ENCODE measurements around the gene HDAC9. TPM values are rescaled to one million over a fixed set of nuclear protein-coding genes. Genes with fewer than 3 reads are reported as not detected.

HDAC9 gene
- total RNA-seq, 2 donors from 2014 or later: 4.9 to 12.9 TPM

DNA sequence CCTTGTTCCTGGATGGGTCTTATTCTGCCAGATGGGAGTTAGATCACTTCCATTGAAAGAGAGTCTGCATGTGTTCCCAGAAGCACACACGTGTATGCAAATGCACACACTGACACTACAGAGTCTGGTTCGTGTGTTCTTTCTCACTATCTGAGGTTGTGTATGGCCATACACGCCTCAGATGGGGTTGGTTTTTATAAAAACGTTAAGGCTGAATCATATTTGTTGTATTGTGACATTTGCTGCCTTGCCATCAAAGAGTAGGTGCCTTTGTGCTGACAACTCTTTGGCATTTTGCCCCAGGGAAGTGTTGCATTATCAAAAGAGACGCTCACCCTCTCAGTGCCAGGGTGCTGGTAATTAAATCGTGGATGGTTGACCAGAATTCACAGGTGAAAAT is 37.7 kb upstream of the HDAC9 start:
- Histone ChIP-seq H3K4me3 (no peak overlapping the region), H3K27me3 (no peaks in the 10 kb centered on the region), H3K27ac (no peak overlapping the region), H3K9me3 (no peaks in the 10 kb centered on the region), H3K36me3 (replicated peaks in 1 of 2; ENCODE audit: insufficient read depth in 1 of 2, low read depth in 2 of 2) (no peaks in the 10 kb centered on the region), H3K4me1 (no peaks in the 10 kb centered on the region)
- ATAC-seq (no peak), DNase-seq (no peak)
- WGBS, 2 donors: 41 to 48% methylated on average over 6 of the region's 6 CpGs
- intact Hi-C loops (cut with DNase I): no loop called here
- TF ChIP-seq POLR2A (IDR thresholded peaks at IDR 0.05): no peak
- TF ChIP-seq, protein P1, sequence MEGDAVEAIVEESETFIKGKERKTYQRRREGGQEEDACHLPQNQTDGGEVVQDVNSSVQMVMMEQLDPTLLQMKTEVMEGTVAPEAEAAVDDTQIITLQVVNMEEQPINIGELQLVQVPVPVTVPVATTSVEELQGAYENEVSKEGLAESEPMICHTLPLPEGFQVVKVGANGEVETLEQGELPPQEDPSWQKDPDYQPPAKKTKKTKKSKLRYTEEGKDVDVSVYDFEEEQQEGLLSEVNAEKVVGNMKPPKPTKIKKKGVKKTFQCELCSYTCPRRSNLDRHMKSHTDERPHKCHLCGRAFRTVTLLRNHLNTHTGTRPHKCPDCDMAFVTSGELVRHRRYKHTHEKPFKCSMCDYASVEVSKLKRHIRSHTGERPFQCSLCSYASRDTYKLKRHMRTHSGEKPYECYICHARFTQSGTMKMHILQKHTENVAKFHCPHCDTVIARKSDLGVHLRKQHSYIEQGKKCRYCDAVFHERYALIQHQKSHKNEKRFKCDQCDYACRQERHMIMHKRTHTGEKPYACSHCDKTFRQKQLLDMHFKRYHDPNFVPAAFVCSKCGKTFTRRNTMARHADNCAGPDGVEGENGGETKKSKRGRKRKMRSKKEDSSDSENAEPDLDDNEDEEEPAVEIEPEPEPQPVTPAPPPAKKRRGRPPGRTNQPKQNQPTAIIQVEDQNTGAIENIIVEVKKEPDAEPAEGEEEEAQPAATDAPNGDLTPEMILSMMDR (IDR thresholded peaks at IDR 0.05): no peak

DNA sequence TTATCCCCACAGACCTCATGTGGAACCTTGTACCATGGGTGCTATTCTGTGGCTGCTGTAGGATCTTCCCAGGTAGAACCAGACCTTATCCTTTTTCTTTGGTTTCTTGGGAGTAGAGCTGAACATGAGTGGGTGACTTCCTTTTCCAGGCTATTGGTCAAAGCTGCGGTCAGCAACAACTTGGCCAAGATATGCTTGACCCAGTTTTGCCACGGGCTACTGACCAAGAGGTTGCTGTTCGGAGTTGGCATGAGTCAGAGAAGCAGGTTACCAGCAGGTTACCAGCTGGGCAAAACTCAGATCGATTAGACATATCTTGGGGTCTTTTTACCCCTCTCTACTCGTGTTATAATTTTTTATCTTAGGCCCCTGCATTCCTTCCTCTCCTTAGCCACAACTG is 36.7 kb upstream of the HDAC9 start:
- WGBS, 2 donors: 44 to 71% methylated on average over 5 of the region's 5 CpGs
- DNase-seq: no peak
- H3K9me3 ChIP-seq: no peaks in the 10 kb centered on the region
- H3K36me3 ChIP-seq (replicated peaks in 1 of 2; ENCODE audit: insufficient read depth in 1 of 2, low read depth in 2 of 2): no peaks in the 10 kb centered on the region
- intact Hi-C loops (cut with DNase I): no loop called here
- H3K4me1 ChIP-seq: no peaks in the 10 kb centered on the region
- no peaks in the 10 kb centered on the region for H3K27me3 ChIP-seq
- H3K27ac ChIP-seq: no peak overlapping the region
- H3K4me3 ChIP-seq: no peak overlapping the region
- no peak for ATAC-seq
- TF ChIP-seq, protein P1 (IDR thresholded peaks at IDR 0.05): no peak
- no peak for TF ChIP-seq POLR2A (IDR thresholded peaks at IDR 0.05)

DNA sequence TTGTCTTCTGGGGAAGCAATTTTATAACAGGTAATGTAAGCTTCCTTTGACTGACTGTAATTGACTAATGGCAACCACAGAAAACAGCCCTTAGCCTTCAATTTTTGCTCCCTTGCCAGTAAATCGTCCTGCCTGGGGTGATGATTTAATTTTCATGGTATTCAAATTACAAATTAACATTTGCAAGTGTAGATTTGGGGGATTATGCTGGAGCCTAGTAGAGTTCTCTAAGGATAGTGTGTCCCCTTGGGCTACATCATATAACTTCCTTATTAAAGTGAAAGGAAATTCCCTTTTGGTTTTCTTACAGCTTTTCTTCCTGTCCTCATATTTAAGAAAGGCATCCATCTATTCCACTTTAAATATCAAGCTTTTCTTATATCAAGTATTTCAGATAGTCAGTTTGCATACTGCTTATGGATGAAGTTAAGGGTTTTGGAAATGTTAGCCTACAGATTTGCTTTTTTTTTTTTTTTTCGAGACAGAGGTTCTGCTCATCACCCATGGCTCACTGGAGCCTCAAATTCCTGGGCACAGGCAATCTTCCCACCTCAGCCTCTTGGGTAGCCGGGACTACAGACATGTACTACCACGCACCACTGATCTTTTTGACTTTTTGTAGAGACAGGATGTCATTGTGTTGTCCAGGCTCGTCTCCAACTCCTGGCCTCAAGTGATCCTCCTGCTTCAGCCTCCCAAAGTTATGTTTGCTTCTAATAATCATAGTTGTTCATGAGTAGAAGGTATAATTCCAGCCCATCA is 35.9 kb upstream of the HDAC9 start:
- Histone ChIP-seq H3K27ac (no peak overlapping the region), H3K4me1 (no peaks in the 10 kb centered on the region), H3K36me3 (replicated peaks in 1 of 2; ENCODE audit: insufficient read depth in 1 of 2, low read depth in 2 of 2) (no peaks in the 10 kb centered on the region), H3K27me3 (no peaks in the 10 kb centered on the region), H3K4me3 (no peak overlapping the region), H3K9me3 (no peaks in the 10 kb centered on the region)
- DNase-seq (no peak), ATAC-seq (no peak)
- intact Hi-C loops (cut with DNase I): no loop called here
- WGBS, 2 donors: 51 to 53% methylated on average over 5 of the region's 5 CpGs
- TF ChIP-seq, protein P1 (IDR thresholded peaks at IDR 0.05): no peak
- TF ChIP-seq POLR2A (IDR thresholded peaks at IDR 0.05): no peak

DNA sequence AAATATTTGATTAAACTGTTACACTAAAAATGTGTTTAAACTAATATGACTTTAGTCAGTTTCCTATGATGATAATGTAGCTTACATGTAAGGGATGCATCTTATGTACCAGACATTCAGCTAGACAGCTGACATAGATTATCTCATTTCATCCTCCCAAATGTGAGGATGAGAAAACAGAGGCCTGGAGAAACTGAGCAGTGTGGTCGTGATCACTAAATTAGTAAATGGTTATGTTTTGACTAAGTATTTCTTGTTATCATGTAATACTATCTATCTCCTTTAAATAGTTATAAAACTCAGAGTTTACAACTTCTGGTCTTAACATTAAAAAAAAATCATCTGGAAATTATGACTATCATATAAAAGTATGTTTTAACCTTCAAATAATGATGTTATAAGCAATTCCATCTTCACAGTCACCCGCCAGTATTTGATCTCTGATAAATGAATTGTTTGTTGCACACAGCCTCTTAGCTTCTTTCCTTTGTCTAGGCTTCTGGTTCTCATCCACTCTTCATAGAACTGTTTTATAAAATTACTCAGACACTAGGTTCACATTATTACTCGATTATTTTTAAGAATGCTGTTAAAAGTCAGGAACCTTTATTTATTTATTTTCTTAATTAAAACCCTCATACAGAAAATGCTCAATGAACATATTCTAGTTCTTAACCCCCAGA is 33.6 kb upstream of the HDAC9 start:
- no peak for DNase-seq
- no peak for ATAC-seq
- Histone ChIP-seq H3K27ac (no peak overlapping the region), H3K27me3 (no peaks in the 10 kb centered on the region), H3K4me3 (no peak overlapping the region), H3K9me3 (no peaks in the 10 kb centered on the region), H3K36me3 (replicated peaks in 1 of 2; ENCODE audit: insufficient read depth in 1 of 2, low read depth in 2 of 2) (no peaks in the 10 kb centered on the region), H3K4me1 (no peaks in the 10 kb centered on the region)
- TF ChIP-seq, protein P1 (IDR thresholded peaks at IDR 0.05): no peak
- TF ChIP-seq POLR2A (IDR thresholded peaks at IDR 0.05): no peak
- WGBS, 2 donors: 55 to 64% methylated on average over 3 of the region's 3 CpGs
- intact Hi-C loops (cut with DNase I): no loop called here
